Measurements from ENCODE around the gene MNS1.
"Not testable (repeated sequence)": the region's sequence is repeated elsewhere in the genome, so short reads cannot be mapped to it uniquely, and the experiment has no call there.

The MNS1 gene

DNA sequence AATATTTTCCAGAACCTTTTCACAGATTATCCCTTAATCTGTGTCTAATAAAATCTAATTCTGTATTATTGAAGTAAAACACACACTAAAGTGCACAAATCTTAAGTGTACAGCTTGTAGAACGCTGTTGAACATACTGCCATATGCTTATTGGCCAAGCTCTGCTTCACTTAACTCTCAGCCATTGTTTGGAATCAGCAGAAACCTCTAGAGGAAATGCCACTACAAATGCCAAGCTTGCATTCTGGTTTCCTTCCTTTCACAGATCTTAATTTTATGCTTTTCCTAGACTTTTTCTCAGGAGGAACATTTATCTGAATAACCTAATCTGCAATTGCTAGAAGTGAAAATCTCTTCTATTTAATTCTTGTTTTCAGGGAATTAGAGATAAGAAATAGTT lies 10.1 kb downstream of the MNS1 start:
- DNase-seq (ENCODE audit: low read depth, low spot score): peak; percentile 5

DNA sequence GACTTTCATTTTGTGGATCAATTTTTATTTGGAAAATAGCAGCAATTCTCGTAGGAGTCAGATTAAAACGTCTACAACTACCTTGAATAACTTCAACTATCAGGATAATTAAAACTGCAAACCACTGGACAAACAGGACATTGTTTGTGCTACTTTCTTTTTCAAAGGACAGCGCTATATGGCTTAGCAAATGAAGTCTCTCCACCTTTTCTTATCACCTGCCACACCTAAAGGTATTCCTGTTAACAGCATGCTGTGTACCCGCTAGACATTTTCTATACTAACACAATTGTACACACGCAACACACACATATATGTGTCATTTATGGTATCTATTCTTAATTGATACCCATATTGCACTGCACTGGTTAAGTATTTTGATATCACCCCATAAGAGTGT lies 19.2 kb downstream of the MNS1 start:
- DNase-seq (ENCODE audit: low read depth, low spot score): no peak

DNA sequence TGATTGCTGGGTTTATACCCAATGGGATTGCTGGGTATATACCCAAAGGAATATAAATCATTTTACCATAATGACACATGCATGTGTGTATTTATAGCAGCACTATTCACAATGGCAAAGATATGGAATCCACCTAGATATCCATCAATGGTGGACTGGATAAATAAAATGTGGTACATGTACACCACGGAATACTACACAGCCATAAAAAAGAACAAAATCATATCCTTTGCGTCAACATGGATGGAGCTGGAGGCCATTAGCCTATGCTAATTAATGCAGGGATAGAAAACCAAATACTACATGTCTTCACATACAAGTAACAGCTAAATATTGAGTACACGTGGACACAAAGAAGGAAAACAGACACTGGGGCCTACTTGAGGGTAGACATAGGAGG lies 22.6 kb downstream of the MNS1 start:
- DNase-seq (ENCODE audit: low read depth, low spot score): no peak

DNA sequence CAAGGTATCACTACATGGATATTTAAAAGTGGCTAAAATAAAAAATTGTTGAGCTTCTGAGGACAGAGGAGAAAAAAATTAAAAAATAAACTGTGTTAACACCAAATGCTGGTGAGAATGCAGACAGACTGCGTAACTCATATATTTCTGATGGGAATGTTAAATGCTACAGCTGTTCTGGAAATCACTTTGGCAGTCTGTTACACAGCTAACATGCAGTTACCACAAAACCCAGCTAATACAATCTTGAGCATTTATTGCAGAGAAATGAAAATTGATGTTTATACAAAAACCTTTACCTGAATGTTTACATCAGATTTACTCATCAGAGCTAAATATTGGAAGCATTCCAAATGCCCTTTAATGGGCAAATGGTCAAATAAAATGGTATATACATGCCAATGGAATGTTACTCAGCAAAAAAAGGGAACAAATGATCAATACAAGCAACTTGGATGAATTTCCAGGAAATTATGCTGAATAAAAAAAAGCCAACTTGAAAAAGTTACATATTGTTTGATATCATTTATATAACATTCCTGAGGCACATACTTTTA lies 24.6 kb downstream of the MNS1 start:
- no peak for DNase-seq (ENCODE audit: low read depth, low spot score)

DNA sequence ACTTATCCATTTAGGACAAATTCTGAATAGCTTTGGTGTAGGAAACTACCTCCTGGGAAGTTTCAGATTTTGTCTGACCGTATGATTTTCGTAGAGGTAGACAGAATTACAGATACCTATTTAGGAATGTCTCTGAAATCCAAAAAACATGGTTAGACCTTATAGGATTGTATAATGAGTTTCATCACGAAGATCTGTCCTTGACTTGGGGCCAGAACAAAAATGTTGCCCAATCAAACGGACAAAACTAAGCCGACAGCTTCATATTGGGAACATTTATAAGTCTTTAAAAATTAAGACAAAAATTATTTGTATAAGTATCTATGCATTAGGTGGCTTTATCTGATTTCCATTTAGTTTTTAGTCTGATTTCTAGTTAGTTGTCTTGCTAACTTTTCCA lies 32.6 kb downstream of the MNS1 start:
- no peak for DNase-seq (ENCODE audit: low read depth, low spot score)

DNA sequence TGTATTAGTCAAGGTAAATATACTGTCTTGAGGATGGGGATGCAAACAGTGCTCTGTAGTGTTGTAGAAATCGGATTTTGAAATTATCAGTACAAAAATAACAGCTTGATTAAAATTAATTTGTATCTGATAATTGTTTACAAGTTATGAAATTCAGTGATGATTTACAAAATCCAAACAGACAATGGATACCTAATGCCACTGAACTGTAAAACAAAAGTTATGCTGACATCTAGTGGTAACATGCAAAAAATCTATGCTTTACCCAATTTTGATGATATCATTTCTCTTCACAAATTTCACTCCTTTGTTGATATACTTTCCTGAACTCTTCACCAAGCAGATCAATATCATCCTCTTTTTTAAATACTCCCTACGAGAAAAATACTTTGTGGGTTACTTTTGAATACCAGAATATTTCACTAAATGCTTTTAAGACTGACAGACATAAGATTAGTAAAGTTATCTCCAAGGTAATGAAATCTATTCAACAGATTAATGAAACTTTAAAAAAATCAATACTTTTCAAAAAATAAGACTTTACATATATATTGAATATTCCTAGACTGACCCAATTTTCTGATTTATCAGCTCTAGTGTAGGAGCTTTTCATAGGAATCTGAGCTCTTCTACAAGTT lies 36.0 kb downstream of the MNS1 start:
- peak; percentile 35 for DNase-seq (ENCODE audit: low read depth, low spot score)

DNA sequence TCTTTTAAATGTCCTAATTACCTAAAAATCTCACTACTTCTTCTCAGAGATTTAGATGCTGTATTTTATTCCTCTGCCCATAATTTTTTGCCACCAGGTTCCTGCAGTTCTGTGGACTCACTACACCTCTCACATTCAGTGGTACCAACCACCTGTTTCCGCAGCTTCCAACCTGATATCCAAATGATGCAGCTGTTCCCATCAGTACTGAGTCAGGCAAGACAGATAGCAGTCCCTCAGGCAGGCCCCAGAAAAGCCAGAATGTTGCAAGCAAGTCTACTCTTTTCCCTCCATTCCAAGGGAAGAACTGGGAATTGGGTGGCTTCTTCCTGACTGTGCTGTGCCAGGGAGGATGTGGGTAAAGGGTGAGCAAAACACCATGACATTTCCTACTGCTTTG lies 39.0 kb downstream of the MNS1 start:
- DNase-seq (ENCODE audit: low read depth, low spot score): no peak

DNA sequence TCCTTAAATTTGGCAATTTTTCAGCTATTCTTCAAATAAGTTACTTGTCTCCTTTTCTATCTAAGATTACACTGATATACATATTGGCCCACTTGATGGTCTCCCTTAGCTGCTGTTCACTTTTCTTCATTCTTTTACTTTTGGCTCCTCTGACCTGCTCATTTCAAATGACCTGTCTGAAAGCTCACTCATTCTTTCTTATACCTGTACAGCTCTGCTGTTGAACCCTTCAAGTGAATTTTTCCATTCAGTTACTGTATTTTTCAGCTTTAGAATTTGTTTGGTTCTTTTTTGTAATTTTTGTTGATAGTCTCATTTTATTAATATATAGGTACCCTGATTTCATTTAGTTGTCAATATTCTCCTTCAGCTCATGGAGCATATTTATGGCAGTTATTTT lies 39.7 kb downstream of the MNS1 start:
- DNase-seq (ENCODE audit: low read depth, low spot score): no peak

DNA sequence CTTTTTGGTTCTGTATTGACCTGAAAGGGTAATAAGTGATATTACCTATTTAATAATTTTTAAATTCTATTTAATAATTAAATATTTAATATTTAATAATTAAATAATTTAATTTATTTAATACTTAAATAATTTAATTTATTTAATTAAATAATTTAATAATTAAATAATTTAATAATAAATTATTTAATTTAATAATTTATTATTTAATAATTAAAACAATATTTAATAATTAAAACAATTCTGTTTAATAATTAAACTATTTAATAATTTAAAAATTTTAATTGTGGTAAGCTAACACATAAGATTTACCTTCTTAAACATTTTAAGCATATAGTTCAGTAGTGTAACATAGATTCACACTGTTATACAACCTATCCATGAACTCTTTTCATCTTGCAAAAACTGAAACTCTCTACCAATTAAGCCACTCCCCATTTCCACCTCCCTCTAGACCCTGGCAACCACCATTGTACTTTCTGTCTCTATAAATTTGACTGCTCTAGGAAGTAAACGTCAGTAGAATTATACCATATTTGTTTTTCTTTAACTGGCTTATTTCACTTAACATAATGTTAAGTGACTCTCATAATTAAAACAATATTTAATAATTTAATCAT lies 51.7 kb downstream of the MNS1 start:
- not testable (repeated sequence) for DNase-seq (ENCODE audit: low read depth, low spot score)

DNA sequence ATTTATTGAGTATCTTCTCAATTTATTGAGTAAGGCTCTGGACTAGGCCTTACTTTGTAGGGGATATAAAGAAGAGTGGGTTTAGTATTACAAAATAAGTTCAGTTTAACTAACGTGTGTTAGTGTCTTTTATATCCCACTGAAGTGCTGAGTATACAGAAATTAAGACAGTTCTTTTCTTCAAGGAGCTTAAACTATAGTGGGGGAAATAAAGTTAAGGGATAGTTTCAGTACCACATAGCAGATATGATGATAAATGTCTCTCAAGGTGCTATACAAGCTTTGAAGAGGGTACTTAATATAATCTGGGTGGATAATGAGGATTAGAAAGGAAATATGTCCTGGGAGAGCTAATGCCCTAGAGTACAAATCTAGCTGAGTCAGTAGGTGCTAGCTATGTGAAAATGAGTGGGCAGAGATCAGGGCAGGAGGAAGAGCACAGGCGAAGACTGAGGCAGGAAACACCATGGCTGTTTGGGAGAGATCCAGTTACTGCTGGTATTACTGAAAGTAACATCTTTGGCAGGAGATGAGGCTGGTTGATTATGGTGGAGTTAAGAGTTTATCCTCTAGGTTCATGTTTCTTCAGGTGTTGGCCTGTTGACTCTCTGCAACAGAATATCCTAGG lies 53.7 kb downstream of the MNS1 start:
- DNase-seq (ENCODE audit: low read depth, low spot score): no peak

DNA sequence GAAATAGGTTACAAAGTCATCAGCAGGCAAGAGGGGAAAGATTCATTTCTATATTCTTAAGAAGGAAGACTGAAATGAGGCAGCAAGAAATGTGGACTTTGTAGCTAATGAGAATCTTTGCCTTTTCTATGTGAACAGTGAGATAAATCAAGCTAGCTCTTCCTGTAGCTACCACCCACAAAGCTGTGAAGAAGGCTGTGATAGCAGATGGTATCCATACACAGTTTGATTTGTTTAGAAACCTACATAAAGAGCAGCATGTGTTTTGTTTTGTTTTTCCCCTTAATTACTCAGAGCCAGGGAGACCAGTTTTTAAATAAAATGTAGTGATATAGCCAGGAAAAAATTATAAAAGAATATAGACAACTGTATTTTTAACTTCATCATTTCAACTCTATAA lies 54.2 kb downstream of the MNS1 start:
- DNase-seq (ENCODE audit: low read depth, low spot score): no peak

DNA sequence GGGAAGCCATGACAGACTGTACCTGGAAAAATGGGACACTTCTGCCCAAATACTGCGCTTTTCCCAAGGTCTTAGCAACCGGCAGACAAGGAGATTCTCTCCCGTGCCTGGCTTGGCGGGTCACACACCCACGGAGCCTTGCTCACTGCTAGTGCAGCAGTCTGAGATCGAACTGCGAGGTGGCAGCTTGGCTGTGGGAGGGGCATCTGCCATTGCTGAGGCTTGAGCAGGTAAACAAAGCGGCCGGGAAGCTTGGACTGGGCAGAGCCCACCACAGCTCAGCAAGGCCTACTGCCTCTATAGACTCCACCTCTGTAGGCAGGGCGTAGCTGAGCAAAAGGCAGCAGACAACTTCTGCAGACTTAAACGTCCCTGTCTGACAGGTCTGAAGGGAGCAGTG lies 65.7 kb downstream of the MNS1 start:
- DNase-seq (ENCODE audit: low read depth, low spot score): not testable (repeated sequence)

DNA sequence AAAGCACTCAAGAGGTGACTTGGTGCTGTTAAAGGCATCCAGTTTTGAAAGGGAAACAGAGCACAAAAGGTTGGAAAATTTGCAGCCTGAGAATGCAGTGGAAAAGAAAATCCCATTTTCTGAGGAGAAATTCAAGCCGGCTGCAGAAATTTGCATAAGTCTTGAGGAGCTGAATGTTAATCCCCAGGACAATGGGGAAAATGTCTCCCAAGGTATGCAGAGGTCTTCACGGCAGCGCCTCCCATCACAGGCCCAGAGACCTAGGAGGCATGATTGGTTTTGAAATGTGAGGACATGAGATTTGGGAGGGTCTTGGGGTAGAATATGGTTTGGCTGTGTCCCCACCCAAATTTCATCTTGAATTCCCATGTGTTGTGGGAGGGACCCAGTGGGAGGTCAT lies 67.6 kb downstream of the MNS1 start:
- DNase-seq (ENCODE audit: low read depth, low spot score): not testable (repeated sequence)

DNA sequence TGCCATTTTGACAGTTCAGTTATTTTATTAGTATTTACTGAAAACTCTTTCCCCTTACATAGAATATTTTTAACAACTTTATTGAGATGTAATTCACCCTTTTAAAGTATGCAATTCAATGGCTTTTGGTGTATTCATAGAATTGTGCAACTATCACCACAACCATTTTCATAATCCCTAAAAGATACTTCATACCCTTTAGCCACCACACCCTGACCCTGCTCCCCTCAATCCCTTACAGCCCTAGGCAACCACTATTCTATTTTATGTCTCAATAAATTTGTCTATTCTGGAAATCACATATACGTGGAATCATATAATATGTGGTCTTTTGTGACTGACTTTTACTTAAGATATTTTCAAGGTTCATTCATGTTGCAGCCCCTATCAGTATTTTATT lies 70.0 kb downstream of the MNS1 start:
- DNase-seq (ENCODE audit: low read depth, low spot score): no peak

DNA sequence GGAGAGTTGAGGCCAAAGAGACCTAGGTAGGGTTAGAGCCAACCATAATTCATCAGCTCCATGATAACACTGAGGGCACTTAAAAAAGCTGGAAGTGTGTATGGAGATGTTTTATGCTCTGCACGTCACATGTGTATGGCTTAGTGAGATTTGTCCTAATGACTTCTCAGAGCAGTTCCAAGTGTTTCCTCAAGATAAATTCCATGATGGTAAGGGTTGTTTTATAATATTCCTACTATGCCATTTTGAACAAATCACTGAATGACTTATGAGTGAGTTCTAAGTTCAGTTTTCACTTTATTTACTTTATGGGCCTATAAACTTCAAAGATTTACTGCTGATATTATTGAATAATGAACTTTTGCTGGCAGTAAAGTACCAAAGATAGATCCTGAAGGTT lies 71.7 kb downstream of the MNS1 start:
- no peak for DNase-seq (ENCODE audit: low read depth, low spot score)

DNA sequence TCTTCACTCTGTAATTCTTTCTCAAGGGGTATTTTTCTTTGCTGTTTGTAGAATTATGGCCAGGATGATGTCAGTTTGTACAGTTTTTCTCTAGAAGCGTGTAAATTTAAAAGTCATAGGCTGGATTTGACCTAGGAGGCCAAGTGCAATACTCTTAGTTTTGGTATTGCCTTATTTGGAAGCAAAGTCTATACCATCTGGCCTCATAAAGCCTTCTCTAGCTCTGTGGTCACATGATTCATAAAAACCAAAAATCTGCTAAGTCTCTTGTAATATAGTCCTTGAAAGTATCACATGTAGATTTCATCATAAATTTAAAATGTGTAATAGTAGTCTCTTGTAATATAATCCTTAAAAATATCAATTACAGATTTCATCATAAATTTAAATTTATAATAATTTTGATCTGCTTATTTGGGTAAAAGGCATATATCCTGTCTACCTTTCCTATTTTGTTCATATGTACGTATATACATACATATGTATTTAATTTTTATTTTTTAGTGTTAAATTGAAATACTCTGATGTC lies 74.1 kb downstream of the MNS1 start:
- DNase-seq (ENCODE audit: low read depth, low spot score): no peak

DNA sequence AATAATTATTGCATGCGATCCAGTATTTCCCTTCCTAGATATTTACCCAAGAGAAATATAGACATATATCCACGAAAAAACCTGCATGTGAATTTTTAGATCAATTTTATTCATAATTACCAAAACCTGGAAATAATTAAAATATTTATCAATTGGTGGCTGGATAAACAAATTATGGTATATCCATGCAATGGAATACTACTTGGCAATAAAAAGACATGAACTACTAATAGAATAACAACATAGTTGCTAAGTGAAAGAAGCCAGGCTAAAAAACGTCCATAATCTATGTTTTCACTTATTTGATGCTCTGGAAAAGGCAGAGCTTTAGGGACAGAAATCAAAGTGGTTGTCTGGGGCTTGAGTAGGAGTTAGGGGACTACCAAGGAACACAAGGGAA lies 79.0 kb downstream of the MNS1 start:
- no peak for DNase-seq (ENCODE audit: low read depth, low spot score)

DNA sequence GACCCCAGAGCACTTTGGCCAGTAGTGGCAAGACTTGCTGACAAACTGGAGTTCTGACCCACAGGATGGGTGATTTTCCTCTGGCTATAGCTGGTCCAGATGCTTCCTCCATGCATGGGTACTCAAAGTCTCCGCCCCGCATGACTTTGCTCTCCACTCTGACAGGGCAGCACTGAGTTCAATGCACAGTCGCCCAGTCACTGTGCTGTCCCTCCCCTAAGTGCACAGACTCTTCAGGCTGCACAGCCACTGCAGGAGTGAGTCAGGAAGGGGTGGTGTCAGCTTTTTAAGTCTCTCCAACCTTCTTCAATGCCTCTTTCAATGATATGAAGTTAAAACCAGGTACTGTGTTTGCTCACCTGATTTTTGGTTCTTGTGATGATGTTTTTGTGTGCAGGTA lies 81.9 kb downstream of the MNS1 start:
- DNase-seq (ENCODE audit: low read depth, low spot score): no peak
